AG10803 (cell line): ENCODE results near the gene DOCK4.

ENCODE experiments used
- DNase-seq: peaks from one replicate; pipeline ENCODE4 v3.0.0; 2010; ENCODE audit warnings: low read depth
- H3K4me3 ChIP-seq: 2 replicates; pipeline ENCODE4 v1.5.1; 2011; ENCODE audit warnings: mild to moderate bottlenecking, low read length, control low read depth
- TF ChIP-seq, protein P1 (sequence below): conservative IDR thresholded peaks from 2 replicates; pipeline ENCODE4 v1.5.1; 2011; ENCODE audit warnings: mild to moderate bottlenecking, low read length, control low read depth, inconsistent platforms

The DOCK4 gene

GRCh38 chr7:112232212-112232978, 26.2 kb upstream of the DOCK4 start:
- no peak for DNase-seq
- no peak overlapping the region for H3K4me3 ChIP-seq
- TF ChIP-seq, protein P1, sequence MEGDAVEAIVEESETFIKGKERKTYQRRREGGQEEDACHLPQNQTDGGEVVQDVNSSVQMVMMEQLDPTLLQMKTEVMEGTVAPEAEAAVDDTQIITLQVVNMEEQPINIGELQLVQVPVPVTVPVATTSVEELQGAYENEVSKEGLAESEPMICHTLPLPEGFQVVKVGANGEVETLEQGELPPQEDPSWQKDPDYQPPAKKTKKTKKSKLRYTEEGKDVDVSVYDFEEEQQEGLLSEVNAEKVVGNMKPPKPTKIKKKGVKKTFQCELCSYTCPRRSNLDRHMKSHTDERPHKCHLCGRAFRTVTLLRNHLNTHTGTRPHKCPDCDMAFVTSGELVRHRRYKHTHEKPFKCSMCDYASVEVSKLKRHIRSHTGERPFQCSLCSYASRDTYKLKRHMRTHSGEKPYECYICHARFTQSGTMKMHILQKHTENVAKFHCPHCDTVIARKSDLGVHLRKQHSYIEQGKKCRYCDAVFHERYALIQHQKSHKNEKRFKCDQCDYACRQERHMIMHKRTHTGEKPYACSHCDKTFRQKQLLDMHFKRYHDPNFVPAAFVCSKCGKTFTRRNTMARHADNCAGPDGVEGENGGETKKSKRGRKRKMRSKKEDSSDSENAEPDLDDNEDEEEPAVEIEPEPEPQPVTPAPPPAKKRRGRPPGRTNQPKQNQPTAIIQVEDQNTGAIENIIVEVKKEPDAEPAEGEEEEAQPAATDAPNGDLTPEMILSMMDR: no peak

GRCh38 chr7:112228632-112229031, 22.4 kb upstream of the DOCK4 start:
- no peak for DNase-seq
- H3K4me3 ChIP-seq: no peak overlapping the region
- TF ChIP-seq, protein P1: no peak

GRCh38 chr7:112226701-112227276, 20.6 kb upstream of the DOCK4 start:
- no peak overlapping the region for H3K4me3 ChIP-seq
- no peak for DNase-seq
- TF ChIP-seq, protein P1: no peak

GRCh38 chr7:112225006-112225405, 18.8 kb upstream of the DOCK4 start:
- TF ChIP-seq, protein P1: no peak
- H3K4me3 ChIP-seq: no peak overlapping the region
- no peak for DNase-seq

DNA sequence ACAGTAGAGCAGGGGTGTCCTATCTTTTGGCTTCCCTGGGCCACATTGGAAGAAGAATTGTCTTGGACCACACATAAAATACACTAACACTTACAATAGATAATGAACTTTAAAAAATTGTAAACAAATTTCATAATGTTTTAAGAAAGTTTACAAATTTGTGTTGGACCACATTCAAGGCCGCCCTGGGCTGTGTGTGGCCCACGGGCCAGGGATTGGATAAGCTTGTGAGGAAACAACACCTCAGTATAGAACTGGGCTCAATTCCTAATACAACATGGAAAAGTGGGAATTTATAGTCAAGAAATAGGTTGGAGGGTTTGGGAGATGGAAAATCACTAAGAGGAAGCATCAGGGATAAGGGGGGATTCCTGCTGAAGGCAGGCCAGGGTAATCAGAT, 18.0 kb upstream of the DOCK4 start:
- no peak for DNase-seq
- no peak overlapping the region for H3K4me3 ChIP-seq
- TF ChIP-seq, protein P1: no peak

DNA sequence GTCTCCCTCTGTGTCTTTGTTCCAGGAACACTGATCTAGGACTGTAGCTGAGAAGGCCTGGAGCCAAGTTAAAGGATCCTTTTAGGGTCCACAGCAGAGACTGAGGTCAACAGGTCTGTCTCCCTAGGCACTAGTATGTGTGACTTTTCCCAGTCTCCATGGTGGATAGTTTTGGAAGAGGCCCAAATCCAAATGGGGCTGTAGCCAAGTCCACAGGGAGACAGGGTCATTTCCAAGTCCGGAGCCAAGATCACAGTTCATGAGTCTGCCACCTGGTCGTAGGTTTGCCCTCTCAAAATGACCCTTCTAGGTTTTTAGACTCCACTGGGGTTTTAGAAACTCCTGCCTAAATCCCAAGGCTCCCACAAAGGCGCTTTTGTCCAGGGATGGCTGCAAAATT, 17.1 kb upstream of the DOCK4 start:
- DNase-seq: no peak
- TF ChIP-seq, protein P1: no peak
- no peak overlapping the region for H3K4me3 ChIP-seq

DNA sequence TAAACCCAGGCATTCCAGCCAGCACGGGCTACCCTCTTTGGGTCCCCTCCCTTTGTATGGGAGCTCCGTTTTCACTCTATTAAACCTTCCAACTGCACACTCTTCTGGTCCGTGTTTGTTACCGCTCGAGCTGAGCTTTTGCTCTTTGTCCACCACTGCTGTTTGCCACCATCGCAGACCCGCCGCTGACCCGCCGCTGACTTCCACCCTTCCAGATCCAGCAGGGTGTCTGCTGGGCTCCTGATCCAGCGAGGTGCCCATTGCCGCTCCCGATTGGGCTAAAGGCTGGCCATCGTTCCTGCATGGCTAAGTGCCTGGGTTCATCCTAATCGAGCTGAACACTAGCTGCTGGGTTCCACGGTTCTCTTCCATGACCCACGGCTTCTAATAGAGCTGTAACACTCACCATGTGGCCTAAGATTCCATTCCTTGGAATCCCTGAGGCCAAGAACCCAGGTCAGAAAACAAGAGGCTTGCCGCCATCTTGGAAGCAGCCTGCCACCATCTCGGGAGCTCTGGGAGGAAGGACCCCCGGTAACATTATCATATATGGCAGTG, 14.8 kb upstream of the DOCK4 start:
- DNase-seq: no peak
- no peak overlapping the region for H3K4me3 ChIP-seq
- TF ChIP-seq, protein P1: no peak
